ENCODE results near the gene VCL.

Gene VCL

GRCh38 chr10:74077416-74077815 is 79.5 kb downstream of the VCL start:
- no peak for DNase-seq (ENCODE audit: low read depth)

- DNase-seq (ENCODE audit: low read depth), result no peak
Observed at GRCh38 chr10:74078037-74078436, 80.1 kb downstream of the VCL start.

DNA sequence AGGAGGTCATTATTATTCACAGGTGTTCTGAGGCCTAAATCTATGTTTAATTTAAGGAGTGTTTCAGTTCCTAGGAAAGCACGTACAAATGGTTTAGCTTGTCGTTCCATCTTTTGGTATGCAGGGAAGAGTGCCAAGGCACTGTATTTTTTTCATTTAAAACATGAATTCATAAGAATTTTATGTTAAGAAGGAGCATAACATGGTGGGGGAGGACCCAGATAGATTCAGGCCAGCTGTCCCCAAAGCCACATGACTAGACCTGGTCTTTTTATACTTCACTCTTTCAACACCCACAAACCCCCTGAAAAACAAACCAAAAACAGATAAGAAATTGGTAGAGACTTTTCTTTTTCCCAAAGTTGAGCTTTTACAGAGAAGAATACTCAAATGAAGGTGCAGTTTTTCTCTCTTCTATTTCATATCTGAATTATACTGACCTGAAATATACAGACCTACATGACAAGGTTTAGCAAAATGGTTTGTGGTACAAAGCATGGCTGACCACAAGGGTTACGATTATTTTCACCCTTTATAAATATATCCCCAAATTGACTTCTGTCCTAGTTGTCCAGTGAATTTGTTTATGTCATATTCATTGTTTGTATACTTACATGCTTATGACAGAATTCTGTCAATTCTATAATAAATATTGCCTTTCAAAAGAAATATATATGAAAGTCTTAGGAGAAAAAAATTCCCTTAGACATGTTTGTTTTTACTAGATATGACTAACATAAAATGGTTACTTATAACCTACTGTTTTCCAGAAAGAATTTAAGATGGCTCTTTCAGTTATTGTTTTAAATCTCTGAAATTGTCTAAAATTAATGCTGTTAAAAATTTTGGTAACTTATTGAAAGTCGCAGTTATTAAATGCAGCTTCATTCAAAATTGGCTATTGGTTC is 81.4 kb downstream of the VCL start:
- DNase-seq (ENCODE audit: low read depth), result no peak

DNA sequence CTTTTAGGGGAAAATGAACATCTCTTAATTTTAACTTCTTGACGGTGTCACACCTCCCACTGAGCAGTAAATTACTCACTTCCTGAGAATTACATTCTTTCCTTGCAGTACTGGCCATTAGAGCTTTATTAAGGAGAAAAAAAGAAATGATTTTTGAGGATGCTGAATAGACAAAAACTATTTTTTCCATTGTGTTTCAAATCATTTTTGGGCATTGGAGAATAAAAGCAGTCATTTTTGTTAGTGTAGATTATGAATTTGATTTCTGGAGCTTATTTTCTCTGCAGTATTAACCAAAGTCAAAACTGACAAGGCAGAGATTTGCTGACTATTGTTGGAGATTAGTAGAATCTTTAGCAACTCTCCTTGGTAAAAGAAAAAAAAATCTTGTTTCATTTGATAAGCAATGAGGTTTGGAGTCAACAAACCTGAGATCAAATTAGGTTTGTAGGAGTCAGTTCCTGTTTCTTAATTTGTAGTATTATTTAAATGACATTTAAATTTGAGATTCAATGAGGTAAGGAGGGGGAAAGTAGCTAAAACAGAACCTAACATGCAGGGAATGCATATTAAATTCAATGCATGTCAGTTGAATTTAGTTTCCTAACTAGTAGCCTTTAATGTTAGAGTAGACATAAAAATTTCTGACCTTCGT is 82.1 kb downstream of the VCL start:
- no peak for DNase-seq (ENCODE audit: low read depth)

DNA sequence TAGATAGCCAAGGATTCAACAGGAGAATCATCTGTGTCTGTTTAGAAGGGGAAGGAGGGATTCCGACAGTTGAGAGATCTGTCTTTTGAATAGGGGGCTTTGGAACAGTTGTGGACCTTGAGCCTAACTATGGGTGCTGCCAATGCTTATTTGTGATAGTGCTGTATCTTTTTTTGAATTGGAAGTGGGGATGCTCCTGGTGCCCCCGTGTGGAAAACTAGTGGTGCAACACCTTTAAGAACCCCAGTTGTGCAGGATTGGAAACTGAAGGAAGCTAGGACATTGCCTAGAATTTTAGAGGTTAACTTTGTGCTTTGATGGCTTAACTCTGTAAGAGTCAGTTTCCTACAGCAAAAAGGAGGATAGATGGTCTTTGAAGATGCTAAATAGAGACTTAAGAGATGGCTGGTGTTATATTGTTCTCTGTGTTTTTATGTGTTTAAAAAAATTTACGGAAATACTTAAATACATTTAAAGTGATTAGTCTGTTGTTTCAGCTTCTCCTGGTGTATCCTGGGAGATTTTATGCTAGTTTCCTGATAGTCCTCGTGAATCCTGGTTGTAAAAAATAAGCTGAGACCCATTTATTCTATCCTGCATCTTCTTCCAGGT is 83.4 kb downstream of the VCL start:
- DNase-seq (ENCODE audit: low read depth), result no peak

DNA sequence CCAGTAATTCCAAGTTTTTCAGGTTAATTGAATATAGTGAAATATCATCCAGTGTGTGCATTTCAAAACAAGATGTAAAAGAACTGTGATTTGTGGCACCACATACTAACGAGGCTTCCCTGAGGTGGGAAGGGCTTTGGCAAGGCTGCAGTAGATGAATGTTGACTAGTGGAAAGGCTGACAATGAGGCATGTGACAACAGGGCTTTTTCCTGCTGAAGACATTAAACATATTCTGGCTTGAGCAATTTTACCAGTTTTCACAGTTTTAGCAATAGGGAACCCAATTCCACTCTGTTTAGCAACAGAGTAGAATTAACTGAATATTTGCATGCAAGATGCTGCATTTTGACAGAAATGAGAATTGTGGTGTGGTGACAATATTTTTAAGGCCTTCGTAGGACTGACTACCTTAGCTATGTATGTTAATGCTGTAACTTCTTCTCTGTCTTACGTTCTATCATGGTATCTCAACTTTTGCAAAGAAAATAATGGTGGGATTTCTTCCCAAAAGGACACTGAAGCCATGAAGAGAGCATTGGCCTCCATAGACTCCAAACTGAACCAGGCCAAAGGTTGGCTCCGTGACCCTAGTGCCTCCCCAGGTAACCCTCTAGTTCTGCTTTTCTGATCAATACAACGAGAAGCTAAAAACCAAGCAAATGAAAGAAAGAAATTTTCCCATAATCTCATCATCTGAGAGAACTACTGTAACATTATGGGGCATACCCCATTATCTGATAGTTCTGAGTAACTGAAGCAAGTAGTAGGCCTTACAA is 84.2 kb downstream of the VCL start:
- no peak for DNase-seq (ENCODE audit: low read depth)

DNA sequence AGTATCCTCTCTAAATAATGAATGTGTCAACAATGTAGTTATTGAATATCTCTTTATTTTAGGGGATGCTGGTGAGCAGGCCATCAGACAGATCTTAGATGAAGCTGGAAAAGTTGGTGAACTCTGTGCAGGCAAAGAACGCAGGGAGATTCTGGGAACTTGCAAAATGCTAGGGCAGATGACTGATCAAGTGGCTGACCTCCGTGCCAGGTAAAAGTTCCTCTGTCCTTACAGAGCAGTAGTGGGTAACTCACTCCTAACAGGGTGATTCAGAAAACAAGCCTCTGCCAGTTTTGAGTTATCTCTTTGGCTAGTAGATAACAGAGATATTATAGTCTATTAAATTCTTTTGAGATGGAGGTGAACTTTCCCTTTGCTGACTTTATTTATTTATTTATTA is 85.4 kb downstream of the VCL start:
- DNase-seq (ENCODE audit: low read depth), result no peak

DNA sequence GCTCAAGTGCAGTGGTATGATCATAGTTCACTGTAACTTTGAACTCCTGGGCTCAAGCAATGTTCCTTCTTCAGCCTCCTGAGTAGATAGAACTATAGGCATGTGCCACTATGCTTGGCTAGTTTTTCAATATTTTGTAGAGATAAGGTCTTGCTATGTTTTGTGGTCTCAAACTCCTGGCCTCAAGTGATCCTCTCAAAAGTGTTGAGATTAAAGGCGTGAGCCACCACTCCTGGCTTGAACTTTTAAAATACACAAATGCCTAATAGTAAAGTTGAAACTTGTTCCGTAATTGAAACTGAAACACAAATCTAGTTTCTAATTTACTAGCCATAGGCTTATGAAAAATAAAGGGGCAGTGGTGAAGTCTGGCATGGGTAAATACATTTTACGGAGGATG is 87.0 kb downstream of the VCL start:
- DNase-seq (ENCODE audit: low read depth), result no peak

- DNase-seq (ENCODE audit: low read depth), result no peak
Observed at GRCh38 chr10:74086317-74086716, 88.4 kb downstream of the VCL start.

- no peak for DNase-seq (ENCODE audit: low read depth)
Observed at GRCh38 chr10:74088722-74089121, 90.8 kb downstream of the VCL start.

DNA sequence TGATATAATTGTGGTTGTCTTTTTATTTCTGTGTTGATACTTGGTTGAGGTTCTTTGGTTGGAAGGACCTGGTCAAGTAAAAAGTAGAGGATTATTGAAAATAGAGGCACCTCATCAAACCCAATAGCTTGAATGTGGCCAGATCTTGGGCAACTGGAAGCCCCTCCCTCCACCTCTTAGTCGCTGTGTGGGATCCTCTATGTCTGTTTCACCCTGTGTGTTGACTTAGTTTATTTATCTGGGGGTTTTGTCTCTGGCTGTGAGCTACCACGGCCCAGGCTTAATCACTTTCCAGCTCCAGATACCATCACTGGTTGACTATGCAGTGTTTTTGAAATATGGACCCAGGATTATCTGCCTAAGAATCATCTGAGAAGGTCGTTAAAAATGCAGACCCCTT is 94.5 kb downstream of the VCL start:
- no peak for DNase-seq (ENCODE audit: low read depth)

DNA sequence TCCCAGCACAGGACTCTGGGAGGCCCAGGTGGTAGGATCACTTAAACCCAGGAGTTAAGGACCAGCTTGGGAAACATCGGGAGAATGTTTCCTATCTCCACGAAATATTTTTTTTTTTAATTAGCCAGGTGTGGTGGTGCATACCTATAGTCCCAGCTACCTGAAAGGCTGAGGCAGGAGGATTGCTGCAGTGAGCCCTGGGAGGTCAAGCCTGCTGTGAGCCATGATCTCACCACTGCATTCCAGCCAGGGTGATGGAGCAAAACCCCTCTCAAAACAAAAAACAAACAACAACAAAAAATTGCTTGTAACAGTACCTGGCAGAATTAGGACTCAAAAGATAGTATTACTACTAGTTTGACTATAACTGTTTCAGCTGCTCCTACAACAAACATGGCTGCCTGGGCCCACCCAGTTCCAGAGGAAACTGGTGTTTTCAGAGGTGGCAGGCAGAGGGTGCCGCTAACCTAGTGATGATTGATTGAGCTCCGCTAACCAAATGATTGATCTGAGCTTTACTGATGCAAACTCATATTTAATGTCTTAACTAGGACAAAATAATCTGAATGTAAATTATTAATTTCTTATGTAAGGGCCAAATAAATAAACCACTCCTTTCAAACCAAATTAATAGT is 95.7 kb downstream of the VCL start:
- DNase-seq (ENCODE audit: low read depth), result no peak

DNA sequence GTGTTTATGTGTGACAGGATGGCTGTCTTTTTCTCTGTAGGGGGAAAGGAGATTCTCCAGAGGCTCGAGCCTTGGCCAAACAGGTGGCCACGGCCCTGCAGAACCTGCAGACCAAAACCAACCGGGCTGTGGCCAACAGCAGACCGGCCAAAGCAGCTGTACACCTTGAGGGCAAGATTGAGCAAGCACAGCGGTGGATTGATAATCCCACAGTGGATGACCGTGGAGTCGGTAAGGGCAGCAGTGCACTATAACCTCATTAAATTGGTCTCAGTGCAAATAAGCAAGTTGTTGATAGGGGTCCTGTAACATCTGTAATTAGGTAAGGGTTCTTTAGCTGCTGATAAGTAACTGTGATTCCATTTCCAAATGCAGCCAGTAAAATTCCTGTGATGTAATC is 96.3 kb downstream of the VCL start:
- DNase-seq (ENCODE audit: low read depth), result no peak

DNA sequence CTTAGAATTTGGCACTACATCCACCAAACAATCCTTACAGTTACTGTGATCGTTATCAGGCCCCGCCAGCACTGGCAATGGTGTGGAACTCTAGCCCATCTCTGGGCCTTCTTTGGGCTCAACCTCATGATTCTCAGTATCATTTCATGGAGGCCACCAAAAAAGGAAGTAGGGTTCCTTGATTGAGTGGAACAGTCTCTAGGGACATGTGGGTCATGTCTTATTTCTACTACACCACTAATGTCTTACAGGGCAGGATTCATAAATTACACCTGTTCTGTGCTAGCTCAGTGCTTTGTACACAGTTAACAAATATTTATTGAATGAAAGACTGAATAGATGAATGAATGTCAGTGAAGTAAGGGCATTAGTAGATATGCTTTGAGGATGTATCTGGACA is 98.9 kb downstream of the VCL start:
- DNase-seq (ENCODE audit: low read depth), result no peak

GRCh38 chr10:74097776-74098175 is 99.9 kb downstream of the VCL start:
- no peak for DNase-seq (ENCODE audit: low read depth)

DNA sequence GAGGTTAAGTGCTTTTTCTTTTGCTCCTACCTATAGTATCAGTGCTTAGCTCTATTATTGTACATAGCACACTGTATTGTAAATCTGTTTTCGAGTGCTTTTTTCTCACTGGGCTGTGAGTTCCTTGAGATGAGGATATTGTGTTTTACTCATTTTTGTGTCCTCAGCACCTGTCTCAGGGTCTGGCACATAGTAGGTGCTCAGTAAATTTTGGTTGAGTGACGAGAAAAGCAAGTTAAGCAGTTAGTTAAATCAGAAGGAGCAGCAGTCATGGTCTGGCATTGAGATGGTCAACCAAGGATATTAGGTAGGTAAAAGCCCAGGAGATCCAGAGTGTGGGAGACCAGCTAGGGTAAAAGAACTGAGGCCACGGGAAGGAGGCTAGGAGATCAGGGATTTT is 101.5 kb downstream of the VCL start:
- DNase-seq (ENCODE audit: low read depth), result no peak

DNA sequence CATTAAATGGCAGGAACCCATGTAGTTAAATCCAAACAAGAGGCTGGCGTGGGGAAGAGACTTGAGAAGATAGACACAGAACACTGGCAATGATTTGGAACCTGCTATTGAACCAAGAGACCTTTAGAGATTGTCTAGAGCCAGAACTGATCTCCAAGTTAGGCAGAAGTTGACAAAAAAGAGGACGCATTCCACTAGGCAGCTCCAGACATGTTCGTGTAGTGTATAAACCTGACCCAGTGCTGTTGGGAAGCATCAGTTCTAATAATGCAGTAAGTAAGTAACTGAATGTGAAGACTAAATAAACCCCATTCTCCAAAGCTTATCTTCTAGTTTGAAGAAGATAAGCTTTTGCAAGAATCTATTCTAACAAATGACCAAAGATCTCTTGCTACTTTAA is 101.9 kb downstream of the VCL start:
- DNase-seq (ENCODE audit: low read depth), result no peak

GRCh38 chr10:74103560-74104258 is 105.8 kb downstream of the VCL start:
- no peak for DNase-seq (ENCODE audit: low read depth)

GRCh38 chr10:74104480-74104879 is 106.6 kb downstream of the VCL start:
- DNase-seq (ENCODE audit: low read depth), result no peak

DNA sequence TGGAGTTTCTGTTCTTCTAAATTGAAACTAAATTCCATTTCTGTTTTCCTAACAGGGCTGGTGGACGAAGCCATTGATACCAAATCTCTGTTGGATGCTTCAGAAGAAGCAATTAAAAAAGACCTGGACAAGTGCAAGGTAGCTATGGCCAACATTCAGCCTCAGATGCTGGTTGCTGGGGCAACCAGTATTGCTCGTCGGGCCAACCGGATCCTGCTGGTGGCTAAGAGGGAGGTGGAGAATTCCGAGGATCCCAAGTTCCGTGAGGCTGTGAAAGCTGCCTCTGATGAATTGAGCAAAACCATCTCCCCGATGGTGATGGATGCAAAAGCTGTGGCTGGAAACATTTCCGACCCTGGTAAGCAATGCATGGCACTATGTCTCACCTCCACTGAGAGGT is 107.1 kb downstream of the VCL start:
- DNase-seq (ENCODE audit: low read depth), result no peak

DNA sequence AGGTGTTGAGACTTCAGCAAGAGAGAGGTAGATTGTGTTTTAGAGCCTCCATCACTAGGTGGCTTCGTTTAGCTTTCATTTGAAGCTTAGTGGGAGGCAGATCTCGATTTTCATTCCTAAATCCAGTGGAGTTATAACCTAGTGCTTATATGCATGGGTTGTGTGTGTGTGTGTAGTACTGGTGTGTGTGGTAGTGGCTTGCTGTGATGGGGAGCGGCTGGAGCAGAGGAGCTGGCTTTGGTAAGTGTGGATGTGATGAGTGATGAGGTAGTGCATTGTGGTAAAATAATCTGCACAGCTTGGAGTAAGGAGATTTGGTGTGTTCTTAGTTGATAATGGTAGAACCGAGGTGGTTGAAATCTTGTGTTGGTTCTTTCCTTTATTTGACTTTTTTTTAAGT is 109.5 kb downstream of the VCL start:
- DNase-seq (ENCODE audit: low read depth), result no peak

Measured in GM04503 (cell line).